Testis (tissue), 3 donors: ENCODE data around the gene FLT1. TPM values are rescaled to one million over a fixed set of nuclear protein-coding genes. Genes with fewer than 3 reads are reported as not detected.

Experiments
- DNase-seq: peaks from one replicate; pipeline ENCODE4 v3.0.0-alpha.2; 2019
- H3K27ac ChIP-seq, 2 donors: fragments of 200-600 bp; sonication (generic); one replicate each; pipeline ENCODE4 v1.5.1; 2019
- H3K27me3 ChIP-seq: fragments of 200-600 bp; sonication (generic); one replicate; pipeline ENCODE4 v1.5.1; 2019
- H3K36me3 ChIP-seq: fragments of 200-600 bp; sonication (generic); one replicate; pipeline ENCODE4 v1.5.1; 2017; ENCODE audit warnings: low read depth; ENCODE audit errors: missing control alignments
- H3K4me1 ChIP-seq: fragments of 200-600 bp; sonication (generic); one replicate; pipeline ENCODE4 v1.5.1; 2019
- H3K4me3 ChIP-seq, 2 donors: fragments of 200-600 bp; sonication (generic); one replicate each; pipeline ENCODE4 v1.5.1; 2017 to 2019
- H3K9me3 ChIP-seq: fragments of 200-600 bp; sonication (generic); one replicate; pipeline ENCODE4 v1.5.1; 2017
- POLR2A ChIP-seq: fragments of 450-650 bp; IDR thresholded peaks from one replicate; pipeline ENCODE4 v1.6.1; 2017; ENCODE audit warnings: antibody characterized with exemption, mild to moderate bottlenecking, moderate library complexity
- WGBS, 2 donors: methylation state at CpG; one replicate each; pipeline ENCODE4 v1.1.5; 2018; 5-methylcytosine and 5-hydroxymethylcytosine counted together
- intact Hi-C: fragments of 100-400 bp; cut with DNase I; formaldehyde crosslinking; loops from one replicate; pipeline ENCODE4 v1.15.1; 2023; ENCODE audit warnings: low total_unique reads
- polyA plus RNA-seq: library from polyadenylated mRNA; stranded (reverse); fragments of 350-450 nt; fragmentation: Illumina TruSeq; extraction: RNeasy Lipid Tissue Mini Kit (QIAGEN cat#74804); gene quantifications from one replicate; pipeline ENCODE4 v1.2.3, GENCODE V29; 2014; ENCODE audit warnings: low read depth, low replicate concordance; ENCODE audit not compliant: insufficient read depth
- total RNA-seq, 2 donors: library from RNA; depleted of rRNA; stranded (reverse); fragments of >200 nt; gene quantifications; one replicate each; pipeline ENCODE4 v1.2.3, GENCODE V29; 2016
- TF ChIP-seq, protein P1 (sequence below), 3 experiments: fragments of 450-650 bp in 2 of 3; fragments of 200-600 bp in 1 of 3; sonication (generic) in 1 of 3; IDR thresholded peaks; one replicate each; pipeline ENCODE4 v1.5.1; 2016 to 2019; ENCODE audit warnings: antibody characterized with exemption in 3 of 3, mild to moderate bottlenecking in 2 of 3, moderate library complexity in 1 of 3

The FLT1 gene
- total and polyA plus RNA-seq, 3 donors from 2014 or later, result 26.6 to 48.1 (median 47.4) TPM

DNA sequence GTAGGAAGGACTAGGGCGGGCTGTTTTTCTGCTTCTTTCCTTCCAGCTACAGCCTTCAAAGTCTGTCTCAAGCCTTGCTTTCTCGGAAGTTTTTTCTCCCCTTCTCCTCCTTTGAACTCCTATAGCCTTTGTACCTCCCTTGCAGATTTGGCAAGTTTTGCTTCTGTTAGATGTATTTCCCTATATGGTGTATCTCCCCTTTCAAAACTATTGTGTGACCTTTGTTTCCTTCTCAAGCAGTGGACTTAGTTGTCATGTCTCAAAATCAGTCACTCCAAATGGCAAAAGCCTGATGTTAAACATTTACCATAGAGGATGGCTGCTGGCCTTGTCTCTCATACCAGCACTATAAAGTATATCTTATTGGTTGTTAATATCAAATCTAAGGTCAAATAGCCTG lies 152.7 kb downstream of the FLT1 start:
- no peak overlapping the region for H3K4me3 ChIP-seq
- peaks cover 7% of the 10 kb centered on the region for H3K4me1 ChIP-seq
- H3K36me3 ChIP-seq, result no peaks in the 10 kb centered on the region
- H3K9me3 ChIP-seq, result no peaks in the 10 kb centered on the region
- no peaks in the 10 kb centered on the region for H3K27me3 ChIP-seq
- TF ChIP-seq POLR2A, result no peak
- TF ChIP-seq, protein P1, sequence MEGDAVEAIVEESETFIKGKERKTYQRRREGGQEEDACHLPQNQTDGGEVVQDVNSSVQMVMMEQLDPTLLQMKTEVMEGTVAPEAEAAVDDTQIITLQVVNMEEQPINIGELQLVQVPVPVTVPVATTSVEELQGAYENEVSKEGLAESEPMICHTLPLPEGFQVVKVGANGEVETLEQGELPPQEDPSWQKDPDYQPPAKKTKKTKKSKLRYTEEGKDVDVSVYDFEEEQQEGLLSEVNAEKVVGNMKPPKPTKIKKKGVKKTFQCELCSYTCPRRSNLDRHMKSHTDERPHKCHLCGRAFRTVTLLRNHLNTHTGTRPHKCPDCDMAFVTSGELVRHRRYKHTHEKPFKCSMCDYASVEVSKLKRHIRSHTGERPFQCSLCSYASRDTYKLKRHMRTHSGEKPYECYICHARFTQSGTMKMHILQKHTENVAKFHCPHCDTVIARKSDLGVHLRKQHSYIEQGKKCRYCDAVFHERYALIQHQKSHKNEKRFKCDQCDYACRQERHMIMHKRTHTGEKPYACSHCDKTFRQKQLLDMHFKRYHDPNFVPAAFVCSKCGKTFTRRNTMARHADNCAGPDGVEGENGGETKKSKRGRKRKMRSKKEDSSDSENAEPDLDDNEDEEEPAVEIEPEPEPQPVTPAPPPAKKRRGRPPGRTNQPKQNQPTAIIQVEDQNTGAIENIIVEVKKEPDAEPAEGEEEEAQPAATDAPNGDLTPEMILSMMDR (IDR thresholded peaks at IDR 0.05), result no peak
- H3K27ac ChIP-seq, result no peak overlapping the region
- DNase-seq, result no peak
- intact Hi-C loops, result no loop called here
- 73 to 90% methylated on average over 2 of the region's 2 CpGs for WGBS, 2 donors

DNA sequence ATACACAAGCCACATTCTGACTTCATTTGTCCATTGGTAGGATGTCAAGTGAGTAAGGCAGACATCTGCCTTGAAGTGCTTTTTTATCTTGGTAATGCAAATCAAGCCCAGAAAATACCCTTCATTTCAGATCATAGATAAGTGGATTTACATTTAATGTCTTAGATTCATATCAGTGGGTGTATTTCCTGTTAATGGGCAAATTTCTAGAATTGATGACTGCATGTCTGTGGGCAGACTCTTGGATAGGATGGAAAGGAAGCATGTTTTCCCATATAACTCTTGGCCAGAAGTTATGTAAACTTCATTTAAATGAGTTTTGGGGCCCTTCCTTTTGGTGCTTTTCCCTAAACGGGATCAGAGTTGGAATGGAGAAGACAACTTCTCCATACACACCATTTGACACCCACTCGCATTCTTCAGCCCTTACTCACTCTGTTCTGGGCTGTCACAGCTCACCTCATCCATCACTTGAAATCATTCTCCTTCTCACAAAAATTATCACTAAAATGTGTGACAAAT lies 154.6 kb downstream of the FLT1 start:
- Histone ChIP-seq H3K4me1 (peaks cover 11% of the 10 kb centered on the region), H3K9me3 (no peaks in the 10 kb centered on the region), H3K4me3 (no peak overlapping the region), H3K27me3 (no peaks in the 10 kb centered on the region), H3K27ac (no peak overlapping the region), H3K36me3 (no peaks in the 10 kb centered on the region)
- TF ChIP-seq, protein P1 (IDR thresholded peaks at IDR 0.05), result no peak
- no peak for TF ChIP-seq POLR2A
- intact Hi-C loops, result no loop called here
- WGBS, 2 donors, result 87% methylated on average over 2 of the region's 2 CpGs
- DNase-seq, result no peak

DNA sequence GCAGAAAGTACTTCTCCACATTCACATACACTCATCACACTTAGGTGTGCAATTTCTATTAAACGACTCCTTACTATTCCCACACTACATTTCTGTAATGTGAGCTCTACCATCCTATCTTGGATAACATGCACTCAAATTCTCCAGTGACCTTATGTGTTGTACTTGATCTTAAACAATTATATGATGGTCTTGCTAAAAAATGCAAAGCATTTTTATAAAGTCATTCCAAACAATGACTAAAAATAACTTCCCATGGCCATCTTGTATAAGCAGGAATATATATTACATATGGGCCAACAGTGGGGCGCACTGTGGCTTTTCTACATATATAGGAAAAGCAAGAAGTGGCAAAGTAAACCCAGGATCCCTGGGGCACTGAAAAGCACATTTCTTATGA lies 155.5 kb downstream of the FLT1 start:
- WGBS, 2 donors, result 90 to 98% methylated on average over 2 of the region's 2 CpGs
- H3K4me3 ChIP-seq, result no peak overlapping the region
- no peaks in the 10 kb centered on the region for H3K36me3 ChIP-seq
- no peaks in the 10 kb centered on the region for H3K9me3 ChIP-seq
- no peak overlapping the region for H3K27ac ChIP-seq
- peaks cover 11% of the 10 kb centered on the region for H3K4me1 ChIP-seq
- no peaks in the 10 kb centered on the region for H3K27me3 ChIP-seq
- intact Hi-C loops, result no loop called here
- DNase-seq, result no peak
- TF ChIP-seq POLR2A, result no peak
- TF ChIP-seq, protein P1 (IDR thresholded peaks at IDR 0.05), result no peak

DNA sequence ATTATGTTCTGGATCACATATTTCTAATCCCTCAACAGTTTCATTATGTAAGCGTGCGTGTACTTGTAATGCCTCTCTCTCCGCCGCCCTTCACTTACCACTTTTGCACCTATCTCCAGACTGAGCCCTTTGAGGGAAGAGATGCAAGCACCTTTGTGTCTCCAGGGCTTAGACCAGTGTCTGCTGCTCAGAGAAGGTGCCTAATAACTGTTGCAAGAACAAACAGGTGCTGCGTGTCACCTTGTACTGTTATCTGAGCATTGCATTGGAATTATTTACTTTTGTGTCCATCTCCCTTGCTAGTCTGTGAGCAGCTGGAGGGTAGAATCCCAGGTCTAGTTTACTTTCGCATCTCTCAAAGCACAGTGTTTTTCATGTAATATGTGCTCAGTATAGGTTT lies 156.2 kb downstream of the FLT1 start:
- no peaks in the 10 kb centered on the region for H3K9me3 ChIP-seq
- 68 to 88% methylated on average over 5 to 6 of the region's 6 CpGs for WGBS, 2 donors
- H3K4me3 ChIP-seq, result no peak overlapping the region
- peak overlapping the region in 1 of 2 donors; percentile 60 for H3K27ac ChIP-seq
- H3K36me3 ChIP-seq, result no peaks in the 10 kb centered on the region
- DNase-seq, result no peak
- no peaks in the 10 kb centered on the region for H3K27me3 ChIP-seq
- TF ChIP-seq, protein P1 (IDR thresholded peaks at IDR 0.05), result no peak
- no peak for TF ChIP-seq POLR2A
- intact Hi-C loops, result no loop called here
- H3K4me1 ChIP-seq, result peaks cover 11% of the 10 kb centered on the region

DNA sequence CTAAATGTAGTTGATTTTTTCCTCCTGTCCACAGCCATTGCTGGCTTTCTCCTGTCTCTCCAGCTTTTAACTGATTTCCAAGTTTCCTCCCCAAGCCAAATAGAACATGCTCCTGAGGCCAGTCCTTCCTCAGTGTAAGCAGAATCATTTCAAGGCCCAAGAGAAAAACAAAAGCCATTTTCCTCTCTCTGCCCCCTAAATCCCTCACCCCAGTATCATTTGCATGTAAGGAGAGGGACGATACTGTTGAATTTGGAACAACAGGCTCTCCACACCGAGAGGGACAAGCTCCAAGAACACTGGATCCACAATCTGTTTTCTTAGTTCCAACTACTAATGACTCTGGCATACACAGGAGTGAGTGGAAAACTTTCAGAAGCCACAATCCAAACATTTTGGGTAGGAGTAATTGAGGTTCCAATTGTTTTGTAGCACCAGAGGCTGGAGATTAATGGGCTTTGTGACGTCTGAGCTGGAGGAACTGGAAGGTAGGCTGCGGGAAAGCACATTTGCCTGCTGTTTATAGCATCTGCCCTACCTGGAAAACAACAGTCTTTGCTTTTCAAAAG lies 156.8 kb downstream of the FLT1 start:
- no peak overlapping the region for H3K4me3 ChIP-seq
- H3K27ac ChIP-seq, result peak overlapping the region in 1 of 2 donors; percentile 60
- no peaks in the 10 kb centered on the region for H3K36me3 ChIP-seq
- intact Hi-C loops, result no loop called here
- peaks cover 11% of the 10 kb centered on the region for H3K4me1 ChIP-seq
- DNase-seq, result no peak
- TF ChIP-seq, protein P1 (IDR thresholded peaks at IDR 0.05), result no peak
- no peak for TF ChIP-seq POLR2A
- H3K27me3 ChIP-seq, result no peaks in the 10 kb centered on the region
- H3K9me3 ChIP-seq, result no peaks in the 10 kb centered on the region
- WGBS, 2 donors, result 40 to 46% methylated on average over 4 of the region's 4 CpGs
